Upper lobe of left lung (tissue), 4 donors: ENCODE data around the gene CNTNAP5.

Experiments
- EP300 ChIP-seq, 4 donors: sonication (generic); formaldehyde crosslinking; IDR thresholded peaks; one replicate each; pipeline ENCODE4 v1.5.1; 2017; ENCODE audit warnings: antibody characterized with exemption in 4 of 4, control low read depth in 2 of 4
- TF ChIP-seq, protein P1 (sequence below), 6 experiments: fragments of 450-650 bp in 4 of 6; fragments of 200-600 bp in 2 of 6; sonication (generic) in 2 of 6; IDR thresholded peaks; one replicate each; pipeline ENCODE4 v1.5.1; 2016 to 2019; ENCODE audit warnings: antibody characterized with exemption in 6 of 6

DNA sequence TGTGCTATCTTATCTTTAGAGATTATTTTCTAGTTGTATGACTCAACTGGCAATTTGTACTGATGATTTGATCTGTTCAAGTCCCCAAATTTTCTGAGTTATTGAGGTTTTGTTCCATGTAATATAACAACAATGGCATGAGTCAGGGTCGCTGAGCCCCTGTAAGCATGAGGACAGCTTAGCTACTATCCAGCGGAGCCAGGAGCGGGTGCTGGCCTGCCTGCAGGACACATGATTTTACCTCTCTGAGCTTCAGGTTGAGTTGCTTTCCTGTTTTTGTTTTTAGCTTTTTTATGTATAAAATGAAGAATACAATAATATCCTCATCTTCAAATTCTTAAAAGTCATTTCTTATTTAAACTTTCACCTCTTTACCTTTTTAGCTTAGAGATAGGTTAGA lies 561.1 kb downstream of the CNTNAP5 start:
- TF ChIP-seq, protein P1, sequence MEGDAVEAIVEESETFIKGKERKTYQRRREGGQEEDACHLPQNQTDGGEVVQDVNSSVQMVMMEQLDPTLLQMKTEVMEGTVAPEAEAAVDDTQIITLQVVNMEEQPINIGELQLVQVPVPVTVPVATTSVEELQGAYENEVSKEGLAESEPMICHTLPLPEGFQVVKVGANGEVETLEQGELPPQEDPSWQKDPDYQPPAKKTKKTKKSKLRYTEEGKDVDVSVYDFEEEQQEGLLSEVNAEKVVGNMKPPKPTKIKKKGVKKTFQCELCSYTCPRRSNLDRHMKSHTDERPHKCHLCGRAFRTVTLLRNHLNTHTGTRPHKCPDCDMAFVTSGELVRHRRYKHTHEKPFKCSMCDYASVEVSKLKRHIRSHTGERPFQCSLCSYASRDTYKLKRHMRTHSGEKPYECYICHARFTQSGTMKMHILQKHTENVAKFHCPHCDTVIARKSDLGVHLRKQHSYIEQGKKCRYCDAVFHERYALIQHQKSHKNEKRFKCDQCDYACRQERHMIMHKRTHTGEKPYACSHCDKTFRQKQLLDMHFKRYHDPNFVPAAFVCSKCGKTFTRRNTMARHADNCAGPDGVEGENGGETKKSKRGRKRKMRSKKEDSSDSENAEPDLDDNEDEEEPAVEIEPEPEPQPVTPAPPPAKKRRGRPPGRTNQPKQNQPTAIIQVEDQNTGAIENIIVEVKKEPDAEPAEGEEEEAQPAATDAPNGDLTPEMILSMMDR (IDR thresholded peaks at IDR 0.05): no peak
- no peak for TF ChIP-seq EP300 (IDR thresholded peaks at IDR 0.05)
